Activated naive CD4-positive, alpha-beta T cell (primary cell): ENCODE results near the gene HSFX3.
"Not testable (repeated sequence)": the region's sequence is repeated elsewhere in the genome, so short reads cannot be mapped to it uniquely, and the experiment has no call there.

ENCODE experiments used
- DNase-seq, 4 experiments: peaks; one replicate each; lab custom pipeline; 2025; lab: John Stamatoyannopoulos, UW

Gene HSFX3, protein sequence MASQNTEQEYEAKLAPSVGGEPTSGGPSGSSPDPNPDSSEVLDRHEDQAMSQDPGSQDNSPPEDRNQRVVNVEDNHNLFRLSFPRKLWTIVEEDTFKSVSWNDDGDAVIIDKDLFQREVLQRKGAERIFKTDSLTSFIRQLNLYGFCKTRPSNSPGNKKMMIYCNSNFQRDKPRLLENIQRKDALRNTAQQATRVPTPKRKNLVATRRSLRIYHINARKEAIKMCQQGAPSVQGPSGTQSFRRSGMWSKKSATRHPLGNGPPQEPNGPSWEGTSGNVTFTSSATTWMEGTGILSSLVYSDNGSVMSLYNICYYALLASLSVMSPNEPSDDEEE

DNA sequence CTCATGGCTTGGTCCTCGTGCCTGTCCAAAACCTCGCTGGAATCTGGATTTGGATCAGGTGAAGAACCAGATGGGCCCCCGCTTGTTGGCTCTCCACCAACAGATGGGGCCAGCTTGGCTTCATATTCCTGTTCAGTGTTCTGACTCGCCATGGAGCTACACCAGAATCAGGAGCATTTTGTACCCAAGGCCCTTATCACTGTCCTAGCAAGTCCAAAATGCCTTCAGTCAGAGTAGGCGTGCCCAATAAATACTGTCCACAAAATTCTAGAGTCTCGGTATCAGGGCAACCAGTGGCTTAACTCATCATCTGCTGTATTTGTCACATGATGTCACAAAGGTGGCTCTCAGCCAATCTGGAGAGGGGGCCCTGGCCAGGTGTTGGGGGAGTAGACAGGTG lies at the start of gene HSFX3:
TSS of gene HSFX3 (minus strand) at position 224 of the 400 bp plus-strand sequence. CDS start at position 152, 72 bp downstream.
- not testable (repeated sequence) for DNase-seq

DNA sequence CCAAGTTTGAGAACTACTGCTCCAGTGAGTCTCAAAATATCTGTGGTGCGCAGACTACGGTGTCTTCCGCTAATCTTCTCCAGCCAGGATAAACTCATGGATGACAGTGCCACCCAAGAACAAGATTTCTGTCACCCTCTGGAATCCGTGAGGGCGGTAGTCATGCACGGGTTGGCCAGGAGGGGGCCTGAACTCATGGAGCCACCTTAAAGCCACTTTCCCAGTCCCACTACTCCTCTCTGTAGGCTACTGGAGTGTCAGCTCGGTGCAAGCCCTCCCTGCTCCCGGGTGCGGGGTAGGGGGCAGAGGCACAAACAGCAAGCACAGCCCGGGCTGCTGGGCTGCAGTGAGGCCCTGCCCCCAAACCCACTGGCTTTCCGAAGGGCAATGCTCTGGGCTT lies 48.9 kb upstream of the HSFX3 start:
- not testable (repeated sequence) for DNase-seq

DNA sequence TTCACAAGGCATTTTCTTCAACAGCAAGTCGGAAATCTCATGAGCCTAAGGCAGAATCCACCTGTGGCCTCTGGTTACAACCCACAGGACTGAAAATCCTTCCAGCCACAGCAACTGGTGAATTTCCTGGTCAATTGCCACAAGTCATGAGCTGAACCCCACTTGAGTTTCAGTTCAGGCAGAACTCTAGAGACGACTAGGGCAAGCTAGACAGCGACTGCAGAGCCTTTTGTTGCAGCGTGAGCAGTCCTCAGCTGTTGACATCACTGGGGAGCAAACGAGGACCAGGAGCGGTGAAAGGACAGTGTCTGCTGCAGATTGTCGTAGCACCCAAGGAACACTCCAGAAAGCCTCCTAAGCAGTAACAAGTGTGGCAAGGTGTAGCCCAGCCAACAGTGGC lies 46.2 kb upstream of the HSFX3 start:
- DNase-seq, result not testable (repeated sequence)

DNA sequence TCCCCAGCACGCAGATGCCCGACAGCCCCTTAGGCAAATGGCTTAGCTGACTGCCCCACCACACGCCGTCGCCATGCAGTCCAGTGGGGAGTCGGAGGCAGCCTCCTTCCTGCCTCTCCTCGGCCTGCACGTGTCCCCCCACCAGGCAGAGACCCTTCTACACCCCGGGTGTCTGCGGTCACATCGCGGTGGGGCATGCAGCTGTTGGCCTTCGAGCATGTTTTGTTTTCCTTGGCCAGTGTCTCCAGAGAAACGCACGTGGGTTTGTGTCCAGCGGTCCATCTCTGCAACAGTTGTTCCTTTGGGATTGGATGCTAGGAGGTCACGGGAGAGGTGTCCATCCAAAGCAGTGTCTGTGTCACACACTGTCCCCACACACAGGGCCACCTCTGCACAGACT lies 45.5 kb upstream of the HSFX3 start, which contains the start of gene HSFX2:
TSS of gene HSFX2 (minus strand) at position 101 of the 400 bp plus-strand sequence. CDS start 614 bp downstream, outside the sequence.
- DNase-seq, result not testable (repeated sequence)

DNA sequence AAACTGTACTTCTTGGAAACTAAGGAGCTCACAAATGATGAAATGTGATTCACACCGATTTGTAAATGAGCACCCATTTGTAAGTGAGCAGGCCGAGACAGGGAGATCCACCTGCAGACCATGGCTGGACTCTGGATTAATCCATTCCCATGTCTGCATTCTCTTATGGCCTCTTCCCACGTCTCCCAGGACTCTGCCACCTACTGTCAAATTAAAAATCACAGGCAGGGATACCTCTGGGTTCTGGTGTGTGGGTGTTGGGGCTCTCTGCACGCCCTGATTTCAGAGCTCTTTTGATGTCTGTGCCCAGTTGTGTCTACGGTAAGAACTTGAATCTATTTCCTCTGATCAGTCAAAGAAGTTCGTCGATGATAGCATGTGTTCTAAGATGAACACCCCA lies 41.3 kb upstream of the HSFX3 start:
- not testable (repeated sequence) for DNase-seq

DNA sequence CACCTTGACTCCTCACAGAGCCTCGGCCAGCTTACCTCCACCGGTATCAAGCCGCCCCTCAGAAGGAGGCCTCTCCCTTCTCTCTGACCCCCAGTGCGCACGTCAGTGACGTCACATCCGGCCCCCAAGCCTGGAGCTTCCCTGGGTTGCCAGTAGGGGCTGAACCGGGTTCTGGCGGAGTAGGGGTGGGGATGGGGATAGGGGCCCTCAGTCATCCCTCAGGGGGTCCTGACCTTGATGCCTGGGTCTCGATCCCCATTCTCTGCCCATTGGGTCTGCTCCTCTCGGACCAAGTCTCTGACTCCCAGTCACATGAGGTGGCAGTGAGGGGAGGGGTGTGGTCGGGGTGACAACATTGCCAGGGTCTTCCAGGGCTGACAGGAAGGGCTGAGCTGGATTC lies 37.6 kb upstream of the HSFX3 start, which contains the start of gene MAGEA9B:
TSS of gene MAGEA9B (minus strand) at position 101 of the 400 bp plus-strand sequence. CDS start 4,280 bp downstream, outside the sequence.
- not testable (repeated sequence) for DNase-seq

DNA sequence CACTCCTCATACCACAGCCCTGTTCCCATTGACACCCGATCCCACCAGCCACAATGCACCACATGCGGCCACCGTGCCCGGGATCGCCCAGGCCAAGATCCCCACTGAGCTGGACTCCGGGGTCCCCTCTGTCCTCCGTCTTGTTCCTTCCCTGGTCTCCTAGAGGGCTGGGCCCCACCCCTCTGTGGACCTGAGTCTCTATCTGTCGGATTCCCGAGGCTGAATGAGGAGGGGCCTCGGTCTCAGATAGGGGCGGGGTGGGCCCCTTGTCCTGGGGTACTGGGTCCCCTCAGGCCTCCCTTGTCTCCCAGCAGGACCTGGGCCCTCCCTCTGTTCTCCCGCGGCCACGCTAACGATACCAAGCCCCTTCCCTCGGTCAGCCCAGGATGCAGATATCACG lies 35.9 kb upstream of the HSFX3 start:
- not testable (repeated sequence) for DNase-seq

DNA sequence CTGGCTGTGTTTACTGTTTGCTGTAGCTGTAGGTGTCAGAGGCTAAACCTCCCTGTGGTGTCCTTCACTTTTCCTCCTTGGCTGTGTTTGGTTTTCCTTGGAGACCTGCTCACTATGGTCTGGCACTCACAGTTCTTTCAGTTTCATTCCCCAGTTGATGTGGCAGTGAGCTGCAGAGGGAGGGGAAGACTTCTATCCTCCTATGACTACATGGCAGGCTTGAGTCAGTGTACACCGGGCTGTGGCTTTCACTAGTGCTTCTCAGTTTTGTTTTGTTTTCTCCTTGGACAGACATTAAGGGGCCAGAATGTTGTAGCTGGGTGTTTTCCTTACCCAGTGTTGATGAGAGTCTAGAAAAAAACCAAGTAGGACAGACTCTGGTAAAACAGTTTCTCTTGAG lies 23.7 kb upstream of the HSFX3 start:
- not testable (repeated sequence) for DNase-seq

DNA sequence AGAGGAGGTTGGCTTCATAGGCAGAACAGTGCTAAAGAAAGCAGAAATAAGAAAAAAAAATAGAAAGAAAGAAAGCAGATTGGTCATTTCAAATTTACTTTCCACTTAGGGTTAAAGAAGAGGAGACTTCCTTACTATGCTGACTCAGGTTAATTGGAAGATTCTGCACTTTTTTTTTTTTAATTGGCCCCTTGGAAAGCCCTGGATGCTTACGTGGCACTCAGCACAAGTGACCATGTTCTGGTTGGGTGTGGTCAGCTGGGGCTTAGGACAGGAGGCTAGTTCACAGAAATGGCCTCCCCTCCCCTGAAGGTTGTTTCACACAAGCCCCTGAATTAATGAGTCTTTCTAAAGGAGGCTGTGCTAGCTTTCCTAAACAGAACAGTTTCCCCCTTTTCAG lies 23.0 kb upstream of the HSFX3 start:
- DNase-seq, result no peak

DNA sequence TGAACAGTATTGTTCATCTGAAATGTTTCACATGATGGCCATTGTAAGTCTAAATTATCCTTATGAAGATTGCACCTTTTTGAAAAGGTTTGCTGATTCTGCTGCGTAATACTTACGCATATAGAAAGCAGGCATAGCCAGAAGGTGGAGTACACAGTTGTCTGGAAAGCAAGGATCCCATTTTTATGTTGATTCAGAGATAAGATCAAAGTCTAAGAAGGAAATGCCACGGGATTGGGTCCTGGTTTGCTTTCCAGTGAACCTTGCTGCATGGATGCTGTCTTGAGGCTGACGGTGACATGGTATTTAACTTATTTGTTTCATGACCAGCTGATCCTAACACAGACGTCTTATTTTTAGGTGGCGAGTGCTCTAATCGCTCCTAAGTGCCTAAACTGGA lies 22.0 kb upstream of the HSFX3 start:
- DNase-seq, result no peak

DNA sequence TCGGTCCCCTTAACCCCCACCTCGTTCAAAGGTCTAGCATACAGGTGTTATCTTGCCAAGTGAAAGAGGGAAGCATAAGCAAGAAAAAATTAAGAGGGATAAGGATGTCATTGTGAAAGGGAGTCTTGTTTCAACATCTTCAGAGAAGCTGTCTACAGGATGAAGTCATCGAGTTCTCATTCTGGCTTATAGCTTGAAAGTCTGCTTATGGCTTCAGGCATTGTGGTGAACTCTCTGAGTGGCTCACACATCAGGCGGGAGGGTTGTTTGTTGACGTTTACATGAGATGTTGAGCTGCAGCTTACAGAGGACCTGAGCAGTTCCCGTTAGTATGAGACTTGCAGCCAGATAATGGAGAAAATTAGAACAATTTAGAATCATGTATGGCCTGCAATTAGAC lies 20.9 kb upstream of the HSFX3 start:
- no peak for DNase-seq

DNA sequence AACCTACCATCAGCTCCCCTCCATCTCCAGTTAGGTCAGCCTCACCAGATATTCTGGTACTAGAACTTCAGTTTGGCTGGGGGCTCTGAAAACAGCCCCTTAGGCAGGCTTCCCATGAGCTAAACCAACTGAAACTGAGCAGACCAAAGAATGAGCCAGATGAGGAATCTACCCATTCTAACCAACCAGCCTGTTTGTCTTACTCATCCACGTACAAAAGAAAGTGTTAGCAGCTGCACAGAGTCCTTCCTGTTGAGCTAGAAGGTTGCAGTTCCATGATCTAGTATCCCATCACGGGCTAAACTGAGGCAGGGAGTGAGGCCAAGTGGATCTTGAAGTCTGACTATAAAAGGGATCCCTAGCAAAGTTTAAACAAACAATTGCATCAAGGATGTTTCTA lies 20.0 kb upstream of the HSFX3 start:
- no peak for DNase-seq

DNA sequence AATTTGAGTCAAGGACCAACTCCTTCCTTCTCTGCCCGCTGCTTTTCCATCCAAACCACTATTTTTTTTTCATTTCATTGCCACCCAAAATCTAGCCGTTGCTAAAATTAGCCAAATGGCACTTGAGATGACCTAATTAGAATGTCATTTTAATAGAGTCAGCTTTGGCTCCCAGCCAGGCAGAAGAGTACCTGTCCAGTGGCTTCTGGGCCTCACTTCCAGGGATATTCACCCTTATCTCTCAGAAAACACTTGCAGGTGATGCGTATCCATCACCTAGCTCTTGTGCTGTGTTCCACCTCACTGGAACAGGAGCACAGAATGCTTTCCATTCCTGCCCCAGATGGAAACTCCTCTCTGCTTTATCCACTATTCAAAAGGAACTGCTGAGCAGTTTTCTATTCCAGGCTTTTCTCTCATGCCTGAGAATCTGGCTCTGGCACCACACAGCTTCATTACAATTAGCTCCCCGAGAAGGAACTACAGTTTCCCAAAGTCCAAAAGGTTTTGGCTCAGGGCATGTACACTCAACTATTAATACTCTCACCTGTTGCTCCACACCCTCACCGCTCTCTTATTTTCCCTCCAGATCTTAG lies 19.1 kb upstream of the HSFX3 start:
- DNase-seq, result no peak

DNA sequence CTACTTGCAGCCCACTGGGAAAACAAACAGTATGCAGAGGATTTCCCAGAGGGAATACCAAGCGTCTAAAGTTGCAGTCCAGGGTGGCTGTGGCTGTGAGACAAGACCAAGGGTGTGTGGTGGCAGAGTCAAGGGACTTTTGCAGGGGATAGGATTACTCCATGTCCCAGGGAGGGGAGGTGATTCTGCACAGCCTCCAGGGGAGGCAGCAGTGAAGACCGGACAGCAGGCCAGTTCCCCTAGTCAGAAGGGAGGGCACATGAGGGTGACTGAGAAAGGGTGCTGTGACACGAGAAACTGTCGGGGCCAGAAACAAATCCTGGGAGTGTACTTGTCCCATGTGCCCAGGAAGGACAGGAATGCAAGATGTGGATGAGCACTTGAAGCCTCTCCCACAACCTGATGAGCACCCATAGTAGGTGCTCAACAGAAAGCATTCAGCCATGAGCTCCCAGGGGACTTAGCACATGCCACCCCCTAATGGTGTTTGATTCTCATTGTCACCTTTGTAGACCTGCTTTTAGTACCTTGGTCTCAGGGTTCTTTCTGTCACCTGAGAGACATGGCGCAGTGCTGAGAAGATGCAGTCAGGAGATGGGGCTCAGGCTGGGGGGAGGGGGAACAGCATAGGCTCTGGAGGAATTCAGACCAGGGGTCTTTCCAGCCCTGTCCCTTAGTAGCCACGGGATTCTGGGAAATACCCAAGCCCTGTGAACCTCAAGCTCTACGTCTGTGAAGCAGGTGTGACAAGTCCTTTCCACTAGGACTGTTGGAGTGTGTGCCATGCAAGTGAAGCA lies 18.1 kb upstream of the HSFX3 start:
- no peak for DNase-seq

DNA sequence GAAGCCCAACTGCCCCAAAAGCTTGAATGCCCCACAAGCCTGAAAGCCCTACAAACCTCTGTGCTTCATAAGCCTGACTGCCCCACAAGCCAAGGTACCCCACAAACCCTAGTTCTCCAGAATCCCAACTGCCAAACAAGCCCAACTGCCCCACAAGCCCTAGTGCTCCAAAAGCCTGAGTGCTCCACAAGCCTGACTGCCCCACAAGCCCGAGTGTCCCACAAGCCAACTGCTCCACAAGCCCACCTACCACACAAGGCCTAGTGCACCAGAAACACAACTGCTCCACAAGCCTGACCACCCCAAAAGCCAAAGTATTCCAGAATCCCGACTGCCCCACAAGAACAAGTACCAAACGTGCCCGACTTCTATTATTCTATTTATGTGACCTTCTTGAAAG lies 13.6 kb upstream of the HSFX3 start:
- DNase-seq, result no peak

DNA sequence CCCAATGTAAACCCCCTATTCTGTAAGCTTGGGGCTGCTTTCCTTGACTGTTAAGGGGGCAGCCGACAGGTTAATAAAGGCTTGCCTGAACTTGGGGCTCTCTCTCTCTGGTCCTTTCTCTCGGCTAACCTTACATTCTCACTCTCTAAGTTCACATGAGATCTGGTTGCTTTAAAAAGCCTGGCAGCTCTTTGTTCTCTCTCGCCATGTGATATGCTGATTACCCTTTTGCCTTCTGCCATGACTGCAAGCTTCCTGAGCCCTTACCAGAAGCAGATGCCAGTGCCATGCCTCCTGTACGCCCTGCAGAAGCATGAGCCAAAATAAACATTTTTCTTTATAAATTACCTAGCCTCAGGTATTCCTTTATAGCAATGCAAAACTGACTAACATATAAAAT lies 5.5 kb upstream of the HSFX3 start:
- not testable (repeated sequence) for DNase-seq

DNA sequence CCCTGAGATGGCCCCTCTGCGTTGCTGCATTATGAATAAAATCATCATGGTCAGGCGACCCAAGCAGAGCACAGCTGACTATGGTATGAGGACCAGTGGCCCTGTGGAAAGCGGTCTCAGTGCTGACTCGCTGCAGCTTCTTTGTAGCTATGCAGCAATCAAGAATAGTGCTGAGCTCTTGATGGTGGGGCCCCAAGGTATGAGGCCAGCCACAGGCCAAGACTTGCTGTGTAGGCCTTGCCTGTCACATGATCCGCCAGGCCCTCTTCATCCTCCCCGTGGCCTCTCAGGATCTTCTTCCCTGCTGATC lies 2.2 kb upstream of the HSFX3 start:
- DNase-seq, result not testable (repeated sequence)

DNA sequence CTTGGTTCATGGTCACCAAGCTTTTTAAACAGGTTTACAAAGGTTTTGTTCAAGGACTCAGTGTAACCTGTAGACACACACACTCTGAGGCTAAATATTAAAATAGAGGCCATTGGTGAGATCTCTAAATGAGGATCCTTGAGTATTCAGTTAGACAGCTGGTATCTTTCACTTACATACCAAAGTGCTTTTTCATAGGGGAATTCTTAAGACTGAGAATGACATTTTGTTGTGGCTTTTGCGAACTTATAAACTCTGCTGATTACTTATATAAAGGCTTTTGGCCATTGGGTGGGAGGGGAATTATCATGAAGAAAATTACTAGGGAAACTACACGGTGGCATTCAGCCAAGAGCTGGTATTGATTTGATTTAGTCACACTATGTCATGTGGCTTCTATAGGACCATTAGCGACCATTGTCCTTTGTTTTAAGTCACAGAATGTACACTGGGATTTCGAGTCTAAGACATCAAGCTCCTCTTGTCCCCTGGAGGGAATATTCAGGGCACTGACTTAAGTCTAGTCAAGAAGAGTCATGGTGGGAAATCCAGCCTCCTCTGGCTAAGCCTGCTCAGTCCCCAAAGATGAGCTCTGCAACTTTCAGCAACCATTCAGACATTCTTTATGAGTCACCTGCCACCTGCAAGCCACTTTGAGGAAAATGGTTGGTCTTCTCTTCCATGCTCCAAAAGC lies 1.7 kb upstream of the HSFX3 start:
- DNase-seq, result not testable (repeated sequence)

DNA sequence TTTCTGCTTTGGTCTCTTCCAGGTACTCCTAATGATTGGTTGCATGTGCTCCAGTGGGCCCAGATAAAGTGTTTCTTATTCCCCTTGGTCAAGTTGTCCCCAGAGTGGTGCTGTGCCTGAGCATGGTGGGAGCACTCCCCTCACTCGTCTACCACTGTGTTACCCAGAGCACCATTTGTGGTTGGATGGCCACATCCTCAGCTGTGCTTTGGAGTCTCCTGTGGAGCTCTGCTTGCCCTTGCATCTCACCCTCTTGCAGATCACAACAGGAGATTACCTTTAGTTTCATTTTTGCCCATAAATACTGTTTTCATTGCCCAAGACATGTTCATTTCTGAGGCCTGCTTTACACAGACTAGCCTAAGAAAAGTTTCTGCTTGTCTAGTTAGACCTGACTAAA lies 730 bp upstream of the HSFX3 start:
- not testable (repeated sequence) for DNase-seq

DNA sequence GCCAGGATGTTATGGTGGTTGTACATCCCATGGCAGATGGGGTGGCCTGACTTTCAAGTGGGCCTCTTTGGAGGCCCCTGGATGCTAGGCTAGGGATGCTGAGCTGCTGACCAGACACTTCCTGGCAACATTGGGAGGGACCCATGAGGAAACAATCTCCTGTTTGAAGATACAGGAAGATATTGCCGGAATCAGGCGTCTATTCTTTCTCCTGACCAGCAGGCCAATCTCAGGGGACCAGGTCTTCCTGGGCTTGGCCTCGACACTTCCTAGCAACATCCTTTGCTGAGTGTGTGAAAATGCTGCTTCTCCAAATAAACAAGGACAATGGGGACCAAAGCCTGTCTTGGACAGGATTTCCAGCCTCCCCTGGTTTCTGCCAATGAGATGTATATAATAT lies 1.9 kb downstream of the HSFX3 start:
- DNase-seq, result not testable (repeated sequence)

DNA sequence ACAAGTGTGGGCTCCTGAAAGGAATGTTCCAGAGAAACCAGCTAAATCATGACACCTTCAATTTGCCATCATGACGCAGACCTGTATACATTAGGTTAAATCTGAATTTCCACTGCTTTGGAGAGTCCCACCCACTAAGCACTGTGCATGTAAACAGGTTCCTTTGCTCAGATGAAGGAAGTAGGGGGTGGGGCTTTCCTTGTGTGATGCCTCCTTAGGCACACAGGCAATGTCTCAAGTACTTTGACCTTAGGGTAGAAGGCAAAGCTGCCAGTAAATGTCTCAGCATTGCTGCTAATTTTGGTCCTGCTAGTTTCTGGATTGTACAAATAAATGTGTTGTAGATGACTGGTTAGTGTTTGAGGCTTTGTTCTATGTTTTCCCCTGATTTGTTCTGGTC lies 2.8 kb downstream of the HSFX3 start:
- DNase-seq, result not testable (repeated sequence)
